GM21390 (cell line): Measurements from ENCODE around the gene FUT3.
"Not testable (repeated sequence)": the region's sequence is repeated elsewhere in the genome, so short reads cannot be mapped to it uniquely, and the experiment has no call there.

Source experiments
- ATAC-seq: cut with Tn5 transposase; IDR thresholded peaks from one replicate; pipeline ENCODE4 v1.9.1; 2021; ENCODE audit not compliant: unreplicated experiment

FUT3 gene

GRCh38 chr19:5882421-5882968 lies 31.2 kb upstream of the FUT3 start:
- ATAC-seq: no peak

- ATAC-seq: no peak
These were observed 30.5 kb upstream of the FUT3 start for GRCh38 chr19:5881543-5882299.

GRCh38 chr19:5880604-5881078 lies 29.4 kb upstream of the FUT3 start:
- ATAC-seq: no peak

- ATAC-seq: no peak
These were observed 28.9 kb upstream of the FUT3 start for GRCh38 chr19:5880196-5880595.

- no peak for ATAC-seq
These were observed 26.6 kb upstream of the FUT3 start for GRCh38 chr19:5877882-5878281.

- ATAC-seq: no peak
These were observed 26.2 kb upstream of the FUT3 start for GRCh38 chr19:5877427-5877826.

GRCh38 chr19:5874496-5874895 lies 23.2 kb upstream of the FUT3 start:
- ATAC-seq: not testable (repeated sequence)

- no peak for ATAC-seq
These were observed 22.5 kb upstream of the FUT3 start for GRCh38 chr19:5873617-5874199.

GRCh38 chr19:5870986-5871394 lies 19.7 kb upstream of the FUT3 start:
- no peak for ATAC-seq

GRCh38 chr19:5867201-5868136 lies 16.2 kb upstream of the FUT3 start:
- no peak for ATAC-seq

- ATAC-seq: no peak
These were observed 14.5 kb upstream of the FUT3 start for GRCh38 chr19:5865772-5866171.

GRCh38 chr19:5864725-5865486 lies 13.7 kb upstream of the FUT3 start:
- no peak for ATAC-seq

- no peak for ATAC-seq
These were observed 12.9 kb upstream of the FUT3 start for GRCh38 chr19:5864013-5864720.

- no peak for ATAC-seq
These were observed 11.9 kb upstream of the FUT3 start for GRCh38 chr19:5863030-5863665.

GRCh38 chr19:5857203-5858081 lies 6.2 kb upstream of the FUT3 start:
- ATAC-seq: no peak

- not testable (repeated sequence) for ATAC-seq
These were observed 3.9 kb upstream of the FUT3 start for GRCh38 chr19:5855151-5855550.

- not testable (repeated sequence) for ATAC-seq
These were observed 2.9 kb upstream of the FUT3 start for GRCh38 chr19:5854121-5854520.

- no peak for ATAC-seq
These were observed 431 bp downstream of the FUT3 start for GRCh38 chr19:5850743-5851293.
